GM23248 (cell line): ENCODE results near the gene GBX1. TPM values are rescaled to one million over a fixed set of nuclear protein-coding genes. Genes with fewer than 3 reads are reported as not detected.

Experiments used
- DNase-seq: peaks from one replicate; pipeline ENCODE4 v3.0.0-alpha.2; 2015
- H2AFZ ChIP-seq: fragments of 200-600 bp; sonication (generic); 2 replicates; pipeline ENCODE4 v1.6.1; 2016; ENCODE audit warnings: antibody characterized with exemption
- H3F3A ChIP-seq: fragments of 200-600 bp; sonication (generic); 2 replicates; pipeline ENCODE4 v1.6.1; 2016; ENCODE audit warnings: mild to moderate bottlenecking, antibody characterized with exemption, mixed run types; ENCODE audit not compliant: insufficient read depth
- H3K27ac ChIP-seq: fragments of 200-600 bp; sonication (generic); 2 replicates; pipeline ENCODE4 v1.5.1; 2016; ENCODE audit warnings: mild to moderate bottlenecking
- H3K27me3 ChIP-seq: fragments of 200-600 bp; sonication (generic); replicated peaks from 2 replicates; pipeline ENCODE4 v1.6.1; 2016; ENCODE audit warnings: mild to moderate bottlenecking; ENCODE audit not compliant: insufficient read depth
- H3K36me3 ChIP-seq: fragments of 200-600 bp; sonication (generic); 2 replicates; pipeline ENCODE4 v1.6.1; 2016; ENCODE audit warnings: low read depth, mild to moderate bottlenecking
- H3K4me1 ChIP-seq: fragments of 200-600 bp; sonication (generic); 2 replicates; pipeline ENCODE4 v1.6.1; 2016; ENCODE audit warnings: mild to moderate bottlenecking; ENCODE audit not compliant: insufficient read depth
- H3K4me2 ChIP-seq: fragments of 200-600 bp; sonication (generic); one replicate; pipeline ENCODE4 v1.6.1; 2016; ENCODE audit warnings: mild to moderate bottlenecking; ENCODE audit not compliant: unreplicated experiment
- H3K4me3 ChIP-seq: fragments of 200-600 bp; sonication (generic); 2 replicates; pipeline ENCODE4 v1.5.1; 2016; ENCODE audit warnings: mild to moderate bottlenecking
- H3K79me2 ChIP-seq: fragments of 200-600 bp; sonication (generic); 2 replicates; pipeline ENCODE4 v1.6.1; 2016; ENCODE audit warnings: mild to moderate bottlenecking; ENCODE audit not compliant: insufficient read depth
- H3K9ac ChIP-seq: fragments of 200-600 bp; sonication (generic); 2 replicates; pipeline ENCODE4 v1.6.1; 2016; ENCODE audit warnings: mild to moderate bottlenecking
- H3K9me2 ChIP-seq: fragments of 200-600 bp; sonication (generic); 2 replicates; pipeline ENCODE4 v1.6.1; 2016; ENCODE audit warnings: mixed run types, mild to moderate bottlenecking, moderate library complexity; ENCODE audit not compliant: insufficient read depth
- H3K9me3 ChIP-seq: fragments of 200-600 bp; sonication (generic); one replicate; pipeline ENCODE4 v1.6.1; 2017; ENCODE audit warnings: low read depth
- H4K20me1 ChIP-seq: fragments of 200-600 bp; sonication (generic); 2 replicates; pipeline ENCODE4 v1.6.0; 2016; ENCODE audit not compliant: insufficient read depth
- EZH2 ChIP-seq: fragments of 200-600 bp; sonication (generic); IDR thresholded peaks from 2 replicates; pipeline ENCODE4 v1.6.1; 2018; ENCODE audit warnings: antibody characterized with exemption, mild to moderate bottlenecking; ENCODE audit not compliant: insufficient read depth, poor library complexity, severe bottlenecking
- EZH2phosphoT487 ChIP-seq: fragments of 200-600 bp; sonication (generic); IDR thresholded peaks from 2 replicates; pipeline ENCODE4 v1.6.1; 2018; ENCODE audit warnings: antibody characterized with exemption, moderate library complexity, mild to moderate bottlenecking, low read depth; ENCODE audit not compliant: insufficient read depth
- WGBS, 2 experiments: methylation state at CpG; one replicate each; pipeline ENCODE4 v1.1.6; 2015 to 2017; ENCODE audit warnings: low lambda C conversion rate in 2 of 2, low coverage in 1 of 2; ENCODE audit errors: missing lambda C conversion rate in 2 of 2; 5-methylcytosine and 5-hydroxymethylcytosine counted together
- in situ Hi-C: fragments of 300-500 bp; cut with MboI; formaldehyde crosslinking; loops from 2 replicates; pipeline ENCODE4 v1.15.0; 2020
- polyA plus RNA-seq: library from polyadenylated mRNA; unstranded; fragments of >200 nt; fragmentation: Nextera tagmentation; extraction: Ambion mirVana; gene quantifications from 2 replicates; pipeline ENCODE4 v1.2.1, GENCODE V29; 2016
- total RNA-seq: library from RNA; depleted of rRNA; stranded (reverse); fragments of >200 nt; shearing (Covaris generic); gene quantifications from 2 replicates; pipeline ENCODE4 v1.2.3, GENCODE V29; 2014

The GBX1 gene
- total and polyA plus RNA-seq, 2 experiments from 2014 or later: not detected

- no peak for TF ChIP-seq EZH2
- no peak for TF ChIP-seq EZH2phosphoT487
- WGBS, 2 experiments: 96 to 99% methylated on average over 36 to 38 of the region's 38 CpGs
- Histone ChIP-seq H3K27me3 (no peaks in the 10 kb centered on the region), H3K9me3 (no peaks in the 10 kb centered on the region), H3K36me3 (no peaks in the 10 kb centered on the region; the same call in 1 of the 2 replicates), H3K9me2 (no peaks in the 10 kb centered on the region), H3K4me3 (no peak overlapping the region), H3K79me2 (peaks cover 27% of the 10 kb centered on the region), H3K27ac (no peak overlapping the region), H3K4me1 (peaks cover 11% of the 10 kb centered on the region), H3K4me2 (no peak overlapping the region), H3F3A (peaks cover 10% of the 10 kb centered on the region), H2AFZ (no peak overlapping the region), H4K20me1 (no peaks in the 10 kb centered on the region), H3K9ac (no peak overlapping the region)
- DNase-seq: no peak
- in situ Hi-C loops: no loop called here
These were observed 49.1 kb downstream of the GBX1 start for GRCh38 chr7:151118108-151119054.

GRCh38 chr7:151117565-151117964 is 49.9 kb downstream of the GBX1 start:
- in situ Hi-C loops: no loop called here
- TF ChIP-seq EZH2phosphoT487 (no peak), EZH2 (no peak)
- no peak overlapping the region for H2AFZ ChIP-seq
- DNase-seq: no peak
- H3K79me2 ChIP-seq: peaks cover 35% of the 10 kb centered on the region
- H3K27ac ChIP-seq: no peak overlapping the region
- no peak overlapping the region for H3K4me3 ChIP-seq
- no peaks in the 10 kb centered on the region for H3K9me2 ChIP-seq
- H4K20me1 ChIP-seq: no peaks in the 10 kb centered on the region
- H3K4me2 ChIP-seq: no peak overlapping the region
- 97 to 98% methylated on average over 12 of the region's 12 CpGs for WGBS, 2 experiments
- H3K4me1 ChIP-seq: peaks cover 13% of the 10 kb centered on the region
- H3K27me3 ChIP-seq: no peaks in the 10 kb centered on the region
- H3K9ac ChIP-seq: no peak overlapping the region
- H3K36me3 ChIP-seq: no peaks in the 10 kb centered on the region; the same call in 1 of the 2 replicates
- no peaks in the 10 kb centered on the region for H3K9me3 ChIP-seq
- peaks cover 13% of the 10 kb centered on the region for H3F3A ChIP-seq

GRCh38 chr7:151116603-151117440 is 50.7 kb downstream of the GBX1 start:
- Histone ChIP-seq H3K36me3 (no peaks in the 10 kb centered on the region; the same call in 1 of the 2 replicates), H3K27ac (no peak overlapping the region), H3K4me1 (peaks cover 13% of the 10 kb centered on the region), H3K27me3 (no peaks in the 10 kb centered on the region), H3K4me3 (no peak overlapping the region), H3K9me3 (no peaks in the 10 kb centered on the region), H3K4me2 (no peak overlapping the region), H3K79me2 (peaks cover 42% of the 10 kb centered on the region), H3K9me2 (no peaks in the 10 kb centered on the region), H4K20me1 (no peaks in the 10 kb centered on the region), H3F3A (peaks cover 13% of the 10 kb centered on the region), H2AFZ (no peak overlapping the region), H3K9ac (no peak overlapping the region)
- no peak for TF ChIP-seq EZH2phosphoT487
- no peak for TF ChIP-seq EZH2
- WGBS, 2 experiments: 91 to 92% methylated on average over 19 to 27 of the region's 27 CpGs
- in situ Hi-C loops: no loop called here
- DNase-seq: no peak

- Histone ChIP-seq H3K9ac (no peak overlapping the region), H3K4me3 (no peak overlapping the region), H3K27me3 (no peaks in the 10 kb centered on the region), H3K27ac (no peak overlapping the region), H4K20me1 (no peaks in the 10 kb centered on the region), H3K4me1 (peaks cover 13% of the 10 kb centered on the region), H3F3A (peaks cover 13% of the 10 kb centered on the region), H3K9me2 (no peaks in the 10 kb centered on the region), H3K4me2 (no peak overlapping the region), H3K9me3 (no peaks in the 10 kb centered on the region), H3K79me2 (peaks cover 51% of the 10 kb centered on the region), H3K36me3 (no peaks in the 10 kb centered on the region; the same call in 1 of the 2 replicates), H2AFZ (no peak overlapping the region)
- no peak for DNase-seq
- WGBS, 2 experiments: 93% methylated on average over 13 to 14 of the region's 14 CpGs
- in situ Hi-C loops: no loop called here
- no peak for TF ChIP-seq EZH2
- no peak for TF ChIP-seq EZH2phosphoT487
These were observed 51.6 kb downstream of the GBX1 start for GRCh38 chr7:151115836-151116418.
